OCI-LY3 (cell line): ENCODE results near the gene PTPRN2.

Experiments
- H2AFZ ChIP-seq: fragments of 200-600, 300-600 bp; shearing (Covaris generic); 2 replicates; pipeline ENCODE4 v1.6.0; 2014; ENCODE audit warnings: antibody characterized with exemption, low read depth, low read length
- H3K27ac ChIP-seq: fragments of 200-600, 300-600 bp; sonication (generic); 2 replicates; pipeline ENCODE4 v1.5.1; 2014; ENCODE audit warnings: mild to moderate bottlenecking, low read length, moderate library complexity, mixed read lengths
- H3K27me3 ChIP-seq: fragments of 200-600, 300-600 bp; sonication (generic); 2 replicates; pipeline ENCODE4 v1.6.1; 2014; ENCODE audit warnings: low read depth, low read length, mixed read lengths
- H3K36me3 ChIP-seq: fragments of 200-600, 300-600 bp; sonication (generic); replicated peaks from 2 replicates; pipeline ENCODE3; 2014; ENCODE audit warnings: low read depth, low read length, mixed read lengths
- H3K4me1 ChIP-seq: fragments of 300-600, 200-600 bp; sonication (generic); 2 replicates; pipeline ENCODE4 v1.6.1; 2014; ENCODE audit warnings: low read length, mixed read lengths
- H3K4me2 ChIP-seq: fragments of 200-600, 300-600 bp; sonication (generic); 2 replicates; pipeline ENCODE4 v1.6.1; 2014; ENCODE audit warnings: low read length, mixed read lengths
- H3K4me3 ChIP-seq: fragments of 300-600, 200-600 bp; sonication (generic); 2 replicates; pipeline ENCODE4 v1.5.1; 2014; ENCODE audit warnings: antibody characterized with exemption, mild to moderate bottlenecking, low read length, moderate library complexity
- H3K79me2 ChIP-seq: fragments of 300-600, 200-600 bp; shearing (Covaris generic); 2 replicates; pipeline ENCODE4 v1.6.1; 2014; ENCODE audit warnings: mild to moderate bottlenecking, low read length, mixed read lengths
- H3K9ac ChIP-seq: fragments of 300-600, 200-600 bp; shearing (Covaris generic); 2 replicates; pipeline ENCODE4 v1.6.0; 2014; ENCODE audit warnings: mild to moderate bottlenecking, low read length, moderate library complexity
- H3K9me3 ChIP-seq: fragments of 200-600, 300-600 bp; shearing (Covaris generic); 2 replicates; pipeline ENCODE4 v1.6.1; 2014; ENCODE audit warnings: low read length, mixed read lengths; ENCODE audit not compliant: insufficient read depth
- H4K20me1 ChIP-seq: fragments of 200-600, 300-600 bp; sonication (generic); 2 replicates; pipeline ENCODE4 v1.6.1; 2016; ENCODE audit warnings: low read length, mixed read lengths; ENCODE audit not compliant: insufficient read depth
- EZH2phosphoT487 ChIP-seq: fragments of 200-600 bp; shearing (Covaris generic); IDR thresholded peaks from 2 replicates; pipeline ENCODE4 v1.6.1; 2018; ENCODE audit warnings: antibody characterized with exemption, mixed run types, low read depth
- TF ChIP-seq, protein P1 (sequence below): fragments of 200-600, 300-600 bp; sonication (generic); IDR thresholded peaks from 2 replicates; pipeline ENCODE4 v1.5.1; 2014; ENCODE audit warnings: antibody characterized with exemption, low read length, low read depth

PTPRN2 gene

GRCh38 chr7:158389514-158390425 lies 197.9 kb downstream of the PTPRN2 start:
- Histone ChIP-seq H3K4me3 (no peak overlapping the region), H3K27ac (no peak overlapping the region), H3K27me3 (no peaks in the 10 kb centered on the region), H3K79me2 (no peaks in the 10 kb centered on the region), H3K9me3 (no peaks in the 10 kb centered on the region), H4K20me1 (no peaks in the 10 kb centered on the region), H3K4me2 (no peak overlapping the region), H3K9ac (no peak overlapping the region), H3K4me1 (no peaks in the 10 kb centered on the region), H3K36me3 (no peaks in the 10 kb centered on the region), H2AFZ (no peak overlapping the region)
- TF ChIP-seq EZH2phosphoT487 = no peak
- TF ChIP-seq, protein P1, sequence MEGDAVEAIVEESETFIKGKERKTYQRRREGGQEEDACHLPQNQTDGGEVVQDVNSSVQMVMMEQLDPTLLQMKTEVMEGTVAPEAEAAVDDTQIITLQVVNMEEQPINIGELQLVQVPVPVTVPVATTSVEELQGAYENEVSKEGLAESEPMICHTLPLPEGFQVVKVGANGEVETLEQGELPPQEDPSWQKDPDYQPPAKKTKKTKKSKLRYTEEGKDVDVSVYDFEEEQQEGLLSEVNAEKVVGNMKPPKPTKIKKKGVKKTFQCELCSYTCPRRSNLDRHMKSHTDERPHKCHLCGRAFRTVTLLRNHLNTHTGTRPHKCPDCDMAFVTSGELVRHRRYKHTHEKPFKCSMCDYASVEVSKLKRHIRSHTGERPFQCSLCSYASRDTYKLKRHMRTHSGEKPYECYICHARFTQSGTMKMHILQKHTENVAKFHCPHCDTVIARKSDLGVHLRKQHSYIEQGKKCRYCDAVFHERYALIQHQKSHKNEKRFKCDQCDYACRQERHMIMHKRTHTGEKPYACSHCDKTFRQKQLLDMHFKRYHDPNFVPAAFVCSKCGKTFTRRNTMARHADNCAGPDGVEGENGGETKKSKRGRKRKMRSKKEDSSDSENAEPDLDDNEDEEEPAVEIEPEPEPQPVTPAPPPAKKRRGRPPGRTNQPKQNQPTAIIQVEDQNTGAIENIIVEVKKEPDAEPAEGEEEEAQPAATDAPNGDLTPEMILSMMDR = no peak

GRCh38 chr7:158388928-158389327 lies 198.7 kb downstream of the PTPRN2 start:
- H3K4me1 ChIP-seq = no peaks in the 10 kb centered on the region

GRCh38 chr7:158388072-158388471 lies 199.6 kb downstream of the PTPRN2 start:
- Histone ChIP-seq H3K4me2 (no peak overlapping the region), H3K36me3 (no peaks in the 10 kb centered on the region), H2AFZ (no peak overlapping the region), H4K20me1 (no peaks in the 10 kb centered on the region), H3K27me3 (no peaks in the 10 kb centered on the region), H3K79me2 (no peaks in the 10 kb centered on the region), H3K27ac (no peak overlapping the region), H3K9ac (no peak overlapping the region), H3K9me3 (no peaks in the 10 kb centered on the region), H3K4me1 (no peaks in the 10 kb centered on the region), H3K4me3 (no peak overlapping the region)
- no peak for TF ChIP-seq EZH2phosphoT487
- TF ChIP-seq, protein P1 = no peak

More at GRCh38 chr7:158388928-158389327, 198.7 kb downstream of the PTPRN2 start:
- Histone ChIP-seq H3K36me3 (no peaks in the 10 kb centered on the region), H3K4me3 (no peak overlapping the region), H3K9ac (no peak overlapping the region), H3K27me3 (no peaks in the 10 kb centered on the region), H3K79me2 (no peaks in the 10 kb centered on the region), H3K9me3 (no peaks in the 10 kb centered on the region), H3K27ac (no peak overlapping the region), H3K4me2 (no peak overlapping the region), H4K20me1 (no peaks in the 10 kb centered on the region), H2AFZ (no peak overlapping the region)
- no peak for TF ChIP-seq EZH2phosphoT487
- TF ChIP-seq, protein P1 = no peak

- Histone ChIP-seq H3K9ac (no peak overlapping the region), H3K4me2 (no peak overlapping the region), H3K36me3 (no peaks in the 10 kb centered on the region), H3K27ac (no peak overlapping the region), H4K20me1 (no peaks in the 10 kb centered on the region), H3K79me2 (no peaks in the 10 kb centered on the region), H2AFZ (no peak overlapping the region), H3K27me3 (no peaks in the 10 kb centered on the region), H3K9me3 (no peaks in the 10 kb centered on the region), H3K4me1 (no peaks in the 10 kb centered on the region), H3K4me3 (no peak overlapping the region)
- TF ChIP-seq, protein P1 = no peak
- no peak for TF ChIP-seq EZH2phosphoT487
Measured at GRCh38 chr7:158387546-158387891, 200.1 kb downstream of the PTPRN2 start.
